HEK293 (cell line): ENCODE data around the gene CTDNEP1.
A peak's percentile ranks its signal among the peaks of the same experiment; 100 is the strongest.

Experiments used
- CTCF ChIP-seq: fragments of 450-650 bp; formaldehyde crosslinking; IDR thresholded peaks from 2 replicates; pipeline ENCODE4 v1.5.1; 2016; ENCODE audit warnings: missing biosample characterization, missing genetic modification characterization
- GFI1B ChIP-seq: fragments of 450-650 bp; formaldehyde crosslinking; IDR thresholded peaks from 2 replicates; pipeline ENCODE4 v1.5.1; 2016; ENCODE audit warnings: missing biosample characterization, missing genetic modification characterization
- IKZF3 ChIP-seq: fragments of 450-650 bp; IDR thresholded peaks from 2 replicates; pipeline ENCODE4 v1.5.0; 2018; ENCODE audit warnings: missing biosample characterization, mild to moderate bottlenecking, missing genetic modification characterization, moderate library complexity
- INSM2 ChIP-seq: fragments of 450-650 bp; formaldehyde crosslinking; IDR thresholded peaks from 2 replicates; pipeline ENCODE4 v1.5.1; 2016; ENCODE audit warnings: missing biosample characterization, missing genetic modification characterization
- ZBTB10 ChIP-seq: fragments of 450-650 bp; formaldehyde crosslinking; IDR thresholded peaks from 2 replicates; pipeline ENCODE4 v1.5.1; 2016; ENCODE audit warnings: missing biosample characterization, missing genetic modification characterization
- ZBTB8A ChIP-seq: fragments of 450-650 bp; formaldehyde crosslinking; IDR thresholded peaks from 2 replicates; pipeline ENCODE4 v1.5.1; 2016; ENCODE audit warnings: missing biosample characterization, missing genetic modification characterization
- ZFHX2 ChIP-seq: fragments of 450-650 bp; formaldehyde crosslinking; conservative IDR thresholded peaks from 2 replicates; pipeline ENCODE4 v1.5.1; 2016; ENCODE audit warnings: missing biosample characterization, missing genetic modification characterization
- ZNF175 ChIP-seq: fragments of 450-650 bp; formaldehyde crosslinking; IDR thresholded peaks from 2 replicates; pipeline ENCODE4 v1.5.1; 2016; ENCODE audit warnings: missing biosample characterization, missing genetic modification characterization
- ZNF311 ChIP-seq: fragments of 450-650 bp; formaldehyde crosslinking; IDR thresholded peaks from 2 replicates; pipeline ENCODE4 v1.5.1; 2017; ENCODE audit warnings: missing biosample characterization, missing genetic modification characterization, borderline replicate concordance
- ZNF416 ChIP-seq: fragments of 450-650 bp; formaldehyde crosslinking; IDR thresholded peaks from 2 replicates; pipeline ENCODE4 v1.5.1; 2016; ENCODE audit warnings: missing biosample characterization, missing genetic modification characterization
- ZNF549 ChIP-seq: fragments of 450-650 bp; IDR thresholded peaks from 2 replicates; pipeline ENCODE4 v1.5.1; 2018; ENCODE audit warnings: missing biosample characterization, missing genetic modification characterization, mild to moderate bottlenecking, inconsistent platforms, moderate library complexity
- ZNF558 ChIP-seq: fragments of 450-650 bp; formaldehyde crosslinking; IDR thresholded peaks from 2 replicates; pipeline ENCODE4 v1.5.1; 2016; ENCODE audit warnings: missing biosample characterization, missing genetic modification characterization
- ZNF580 ChIP-seq: fragments of 450-650 bp; formaldehyde crosslinking; IDR thresholded peaks from 2 replicates; pipeline ENCODE4 v1.5.1; 2016; ENCODE audit warnings: missing biosample characterization, missing genetic modification characterization
- ZNF660 ChIP-seq: fragments of 450-650 bp; IDR thresholded peaks from 2 replicates; pipeline ENCODE4 v1.5.1; 2018; ENCODE audit warnings: missing biosample characterization, mild to moderate bottlenecking, missing genetic modification characterization
- ZNF792 ChIP-seq: fragments of 450-650 bp; formaldehyde crosslinking; IDR thresholded peaks from 2 replicates; pipeline ENCODE4 v1.5.1; 2016; ENCODE audit warnings: missing biosample characterization, missing genetic modification characterization
- ZNF830 ChIP-seq: fragments of 450-650 bp; IDR thresholded peaks from 2 replicates; pipeline ENCODE4 v1.5.0; 2018; ENCODE audit warnings: missing biosample characterization, missing genetic modification characterization, low read depth, mild to moderate bottlenecking, moderate library complexity
- ZSCAN16 ChIP-seq: fragments of 450-650 bp; formaldehyde crosslinking; IDR thresholded peaks from 2 replicates; pipeline ENCODE4 v1.5.1; 2016; ENCODE audit warnings: missing biosample characterization, missing genetic modification characterization
- TF ChIP-seq, protein P1 (sequence below): fragments of 450-650 bp; formaldehyde crosslinking; IDR thresholded peaks from 2 replicates; pipeline ENCODE4 v1.5.1; 2016; ENCODE audit warnings: missing biosample characterization, missing genetic modification characterization
- TF ChIP-seq, protein P2 (sequence below): fragments of 450-650 bp; formaldehyde crosslinking; IDR thresholded peaks from 2 replicates; pipeline ENCODE4 v1.5.1; 2016; ENCODE audit warnings: missing biosample characterization, missing genetic modification characterization
- TF ChIP-seq, protein P3 (sequence below): fragments of 450-650 bp; formaldehyde crosslinking; IDR thresholded peaks from 2 replicates; pipeline ENCODE4 v1.5.1; 2016; ENCODE audit warnings: missing biosample characterization, missing genetic modification characterization
- TF ChIP-seq, protein P4 (sequence below): fragments of 450-650 bp; formaldehyde crosslinking; IDR thresholded peaks from 2 replicates; pipeline ENCODE4 v1.5.1; 2016; ENCODE audit warnings: missing biosample characterization, missing genetic modification characterization

CTDNEP1 gene

GRCh38 chr17:7296189-7296861, 44.8 kb upstream of the CTDNEP1 start (continued):
- TF ChIP-seq, protein P1, sequence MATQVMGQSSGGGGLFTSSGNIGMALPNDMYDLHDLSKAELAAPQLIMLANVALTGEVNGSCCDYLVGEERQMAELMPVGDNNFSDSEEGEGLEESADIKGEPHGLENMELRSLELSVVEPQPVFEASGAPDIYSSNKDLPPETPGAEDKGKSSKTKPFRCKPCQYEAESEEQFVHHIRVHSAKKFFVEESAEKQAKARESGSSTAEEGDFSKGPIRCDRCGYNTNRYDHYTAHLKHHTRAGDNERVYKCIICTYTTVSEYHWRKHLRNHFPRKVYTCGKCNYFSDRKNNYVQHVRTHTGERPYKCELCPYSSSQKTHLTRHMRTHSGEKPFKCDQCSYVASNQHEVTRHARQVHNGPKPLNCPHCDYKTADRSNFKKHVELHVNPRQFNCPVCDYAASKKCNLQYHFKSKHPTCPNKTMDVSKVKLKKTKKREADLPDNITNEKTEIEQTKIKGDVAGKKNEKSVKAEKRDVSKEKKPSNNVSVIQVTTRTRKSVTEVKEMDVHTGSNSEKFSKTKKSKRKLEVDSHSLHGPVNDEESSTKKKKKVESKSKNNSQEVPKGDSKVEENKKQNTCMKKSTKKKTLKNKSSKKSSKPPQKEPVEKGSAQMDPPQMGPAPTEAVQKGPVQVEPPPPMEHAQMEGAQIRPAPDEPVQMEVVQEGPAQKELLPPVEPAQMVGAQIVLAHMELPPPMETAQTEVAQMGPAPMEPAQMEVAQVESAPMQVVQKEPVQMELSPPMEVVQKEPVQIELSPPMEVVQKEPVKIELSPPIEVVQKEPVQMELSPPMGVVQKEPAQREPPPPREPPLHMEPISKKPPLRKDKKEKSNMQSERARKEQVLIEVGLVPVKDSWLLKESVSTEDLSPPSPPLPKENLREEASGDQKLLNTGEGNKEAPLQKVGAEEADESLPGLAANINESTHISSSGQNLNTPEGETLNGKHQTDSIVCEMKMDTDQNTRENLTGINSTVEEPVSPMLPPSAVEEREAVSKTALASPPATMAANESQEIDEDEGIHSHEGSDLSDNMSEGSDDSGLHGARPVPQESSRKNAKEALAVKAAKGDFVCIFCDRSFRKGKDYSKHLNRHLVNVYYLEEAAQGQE (tag by site-specific recombination), result no peak
- peak; percentile 58 for TF ChIP-seq ZBTB10 (tag by site-specific recombination)
- TF ChIP-seq ZNF580, result no peak
- TF ChIP-seq INSM2 (tag by site-specific recombination), result no peak
- peak; percentile 17; the same call in 1 of the 2 replicates for TF ChIP-seq ZFHX2
- TF ChIP-seq CTCF, result peak; percentile 96
- no peak for TF ChIP-seq ZNF175 (tag by site-specific recombination)
- TF ChIP-seq ZNF549, result no peak
- TF ChIP-seq ZSCAN16, result no peak
- TF ChIP-seq ZNF660 (tag by site-specific recombination), result peak; percentile 90
- TF ChIP-seq, protein P2, sequence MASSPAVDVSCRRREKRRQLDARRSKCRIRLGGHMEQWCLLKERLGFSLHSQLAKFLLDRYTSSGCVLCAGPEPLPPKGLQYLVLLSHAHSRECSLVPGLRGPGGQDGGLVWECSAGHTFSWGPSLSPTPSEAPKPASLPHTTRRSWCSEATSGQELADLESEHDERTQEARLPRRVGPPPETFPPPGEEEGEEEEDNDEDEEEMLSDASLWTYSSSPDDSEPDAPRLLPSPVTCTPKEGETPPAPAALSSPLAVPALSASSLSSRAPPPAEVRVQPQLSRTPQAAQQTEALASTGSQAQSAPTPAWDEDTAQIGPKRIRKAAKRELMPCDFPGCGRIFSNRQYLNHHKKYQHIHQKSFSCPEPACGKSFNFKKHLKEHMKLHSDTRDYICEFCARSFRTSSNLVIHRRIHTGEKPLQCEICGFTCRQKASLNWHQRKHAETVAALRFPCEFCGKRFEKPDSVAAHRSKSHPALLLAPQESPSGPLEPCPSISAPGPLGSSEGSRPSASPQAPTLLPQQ, result no peak
- no peak for TF ChIP-seq ZNF558 (tag by site-specific recombination)
- TF ChIP-seq, protein P3, sequence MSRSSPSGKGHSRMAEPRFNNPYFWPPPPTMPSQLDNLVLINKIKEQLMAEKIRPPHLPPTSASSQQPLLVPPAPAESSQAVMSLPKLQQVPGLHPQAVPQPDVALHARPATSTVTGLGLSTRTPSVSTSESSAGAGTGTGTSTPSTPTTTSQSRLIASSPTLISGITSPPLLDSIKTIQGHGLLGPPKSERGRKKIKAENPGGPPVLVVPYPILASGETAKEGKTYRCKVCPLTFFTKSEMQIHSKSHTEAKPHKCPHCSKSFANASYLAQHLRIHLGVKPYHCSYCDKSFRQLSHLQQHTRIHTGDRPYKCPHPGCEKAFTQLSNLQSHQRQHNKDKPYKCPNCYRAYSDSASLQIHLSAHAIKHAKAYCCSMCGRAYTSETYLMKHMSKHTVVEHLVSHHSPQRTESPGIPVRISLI (tag by site-specific recombination), result no peak
- no peak for TF ChIP-seq ZNF416
- no peak for TF ChIP-seq ZNF830 (tag by site-specific recombination)
- TF ChIP-seq ZNF792 (tag by site-specific recombination), result no peak
- peak; percentile 93 for TF ChIP-seq IKZF3
- TF ChIP-seq, protein P4, sequence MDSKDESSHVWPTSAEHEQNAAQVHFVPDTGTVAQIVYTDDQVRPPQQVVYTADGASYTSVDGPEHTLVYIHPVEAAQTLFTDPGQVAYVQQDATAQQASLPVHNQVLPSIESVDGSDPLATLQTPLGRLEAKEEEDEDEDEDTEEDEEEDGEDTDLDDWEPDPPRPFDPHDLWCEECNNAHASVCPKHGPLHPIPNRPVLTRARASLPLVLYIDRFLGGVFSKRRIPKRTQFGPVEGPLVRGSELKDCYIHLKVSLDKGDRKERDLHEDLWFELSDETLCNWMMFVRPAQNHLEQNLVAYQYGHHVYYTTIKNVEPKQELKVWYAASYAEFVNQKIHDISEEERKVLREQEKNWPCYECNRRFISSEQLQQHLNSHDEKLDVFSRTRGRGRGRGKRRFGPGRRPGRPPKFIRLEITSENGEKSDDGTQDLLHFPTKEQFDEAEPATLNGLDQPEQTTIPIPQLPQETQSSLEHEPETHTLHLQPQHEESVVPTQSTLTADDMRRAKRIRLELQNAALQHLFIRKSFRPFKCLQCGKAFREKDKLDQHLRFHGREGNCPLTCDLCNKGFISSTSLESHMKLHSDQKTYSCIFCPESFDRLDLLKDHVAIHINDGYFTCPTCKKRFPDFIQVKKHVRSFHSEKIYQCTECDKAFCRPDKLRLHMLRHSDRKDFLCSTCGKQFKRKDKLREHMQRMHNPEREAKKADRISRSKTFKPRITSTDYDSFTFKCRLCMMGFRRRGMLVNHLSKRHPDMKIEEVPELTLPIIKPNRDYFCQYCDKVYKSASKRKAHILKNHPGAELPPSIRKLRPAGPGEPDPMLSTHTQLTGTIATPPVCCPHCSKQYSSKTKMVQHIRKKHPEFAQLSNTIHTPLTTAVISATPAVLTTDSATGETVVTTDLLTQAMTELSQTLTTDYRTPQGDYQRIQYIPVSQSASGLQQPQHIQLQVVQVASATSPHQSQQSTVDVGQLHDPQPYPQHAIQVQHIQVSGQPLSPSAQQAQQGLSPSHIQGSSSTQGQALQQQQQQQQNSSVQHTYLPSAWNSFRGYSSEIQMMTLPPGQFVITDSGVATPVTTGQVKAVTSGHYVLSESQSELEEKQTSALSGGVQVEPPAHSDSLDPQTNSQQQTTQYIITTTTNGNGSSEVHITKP, result peak; percentile 92
- TF ChIP-seq ZNF311 (tag by site-specific recombination), result no peak
- peak; percentile 79 for TF ChIP-seq ZBTB8A (tag by site-specific recombination)
- TF ChIP-seq GFI1B (tag by site-specific recombination), result no peak
